HG03095 (cell line): ENCODE data around the gene IRGC.

Source experiments
- ATAC-seq: cut with Tn5 transposase; IDR thresholded peaks from one replicate; pipeline ENCODE4 v1.9.1; 2021; ENCODE audit warnings: moderate library complexity; ENCODE audit not compliant: unreplicated experiment

Gene IRGC

DNA sequence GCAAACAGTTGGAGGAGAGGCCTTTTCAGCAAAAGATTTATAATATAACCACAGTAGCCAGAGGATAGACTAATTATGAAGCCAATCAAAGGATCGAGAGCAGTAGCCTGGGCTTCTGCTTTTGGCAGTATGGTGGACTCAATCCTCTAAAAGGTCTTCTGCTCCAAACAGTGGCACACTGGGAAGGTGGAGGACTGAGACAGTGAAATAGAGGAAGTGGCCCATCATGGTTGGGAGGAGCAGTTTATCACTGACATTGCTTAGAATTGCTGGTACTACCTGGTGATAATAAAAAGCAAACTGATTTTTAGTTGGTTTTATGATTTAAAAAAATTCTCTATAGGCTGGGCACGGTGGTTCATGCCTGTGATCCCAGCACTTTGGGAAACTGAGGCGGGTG lies 25.0 kb upstream of the IRGC start:
- no peak for ATAC-seq

DNA sequence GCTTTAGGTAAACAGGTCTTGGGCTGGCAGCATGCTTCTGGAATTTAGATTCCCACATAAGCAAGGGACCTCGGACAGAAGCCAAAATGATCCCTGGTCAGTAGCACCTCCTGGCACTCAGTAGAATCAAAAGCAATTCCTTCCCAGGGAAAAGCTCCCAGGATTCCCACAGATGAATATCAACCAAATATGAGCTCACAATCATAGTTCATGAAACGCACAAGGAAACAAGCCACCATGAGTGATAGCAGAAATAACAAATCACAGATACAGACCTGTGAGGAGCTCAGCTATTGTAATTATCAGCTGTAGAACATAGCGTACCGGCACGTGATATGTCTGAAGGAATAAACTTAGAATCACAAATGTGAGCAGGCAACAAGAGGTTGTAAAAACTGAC lies 24.1 kb upstream of the IRGC start:
- ATAC-seq = no peak

DNA sequence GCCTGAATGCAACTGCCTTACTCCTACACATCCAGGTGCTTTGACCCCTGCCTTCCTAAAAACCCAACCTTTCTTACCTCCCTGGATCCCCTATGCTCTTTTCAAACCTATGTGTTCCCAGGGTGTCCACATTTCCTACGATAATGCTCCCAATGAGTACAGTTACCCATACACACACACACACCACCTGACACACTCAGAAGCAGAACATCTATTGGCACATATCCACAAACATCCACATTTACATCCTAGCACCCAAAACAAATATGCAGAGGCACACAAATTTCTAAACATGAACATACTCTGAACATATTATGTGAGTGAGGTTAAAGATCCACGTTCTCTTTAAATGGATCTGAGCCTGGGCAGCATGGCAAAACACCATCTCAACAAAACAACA lies 23.5 kb upstream of the IRGC start:
- ATAC-seq = no peak

DNA sequence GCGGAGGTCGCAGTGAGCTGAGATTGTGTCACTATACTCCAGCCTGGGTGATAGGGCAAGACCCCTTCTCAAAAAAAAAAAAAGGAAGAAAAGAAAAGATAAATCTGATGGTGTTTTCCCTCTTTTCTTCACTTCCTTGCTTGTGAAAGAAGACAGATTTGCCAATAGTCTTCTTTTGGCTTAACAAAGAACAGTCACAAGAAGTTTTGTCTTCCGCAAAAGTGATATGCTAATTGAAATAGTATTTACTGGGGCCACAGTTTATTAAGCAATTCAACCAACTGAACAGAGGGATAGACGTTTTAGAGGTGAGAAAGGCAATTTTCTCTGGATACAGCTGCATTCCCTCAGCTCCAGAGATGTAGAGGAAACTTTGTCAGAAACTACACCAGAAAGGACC lies 23.0 kb upstream of the IRGC start:
- ATAC-seq = no peak

DNA sequence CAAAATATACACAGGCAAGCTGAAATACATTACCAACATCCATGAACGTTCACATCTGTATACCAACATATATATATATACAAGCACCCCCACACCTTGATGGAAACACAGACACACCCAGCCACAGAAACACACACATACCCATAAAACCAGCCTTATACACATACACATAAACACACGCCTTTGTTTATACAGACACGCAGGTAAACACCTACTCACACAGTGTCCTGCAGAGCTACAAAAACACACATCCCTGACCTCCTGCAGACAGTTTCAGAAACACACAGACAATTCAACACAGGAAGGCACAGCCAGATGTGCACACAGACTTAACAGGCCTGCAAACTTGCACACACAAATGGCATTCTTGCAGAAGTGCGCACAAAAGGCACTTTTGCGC lies 21.3 kb upstream of the IRGC start:
- no peak for ATAC-seq

DNA sequence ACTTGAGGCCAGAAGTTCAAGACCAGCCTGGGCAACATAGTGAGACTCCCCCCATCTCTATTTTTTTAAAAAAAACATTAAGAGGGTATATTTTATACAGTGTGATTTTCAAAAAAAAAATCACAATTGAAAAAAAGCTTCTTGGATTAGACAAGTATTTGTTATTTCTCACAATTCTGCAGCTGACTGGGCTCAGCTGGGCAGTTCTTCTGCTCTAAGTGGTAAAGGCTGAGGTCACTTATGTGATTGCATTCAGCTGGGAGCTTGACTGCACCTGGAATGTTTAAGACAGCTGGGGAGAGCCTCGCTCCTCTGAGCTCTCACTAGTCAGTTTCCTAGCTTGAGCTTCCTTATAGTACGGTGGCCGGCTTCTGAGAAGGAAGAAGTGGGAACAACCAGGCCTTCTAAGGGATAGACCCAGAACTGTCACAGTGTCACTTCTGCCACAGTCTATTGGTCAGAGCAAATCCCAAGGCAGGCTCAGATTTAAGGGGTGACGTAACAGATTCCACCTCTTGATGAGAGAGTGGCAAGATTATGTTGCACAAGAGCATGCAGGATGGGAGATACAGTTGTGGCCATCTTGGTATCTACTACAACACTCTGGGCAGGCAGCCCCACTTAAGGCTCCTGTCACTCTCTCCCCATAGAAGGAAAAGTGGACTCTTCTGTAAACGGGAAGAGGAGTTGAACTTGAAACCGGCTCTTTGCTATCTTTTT lies 19.7 kb upstream of the IRGC start:
- ATAC-seq = no peak

DNA sequence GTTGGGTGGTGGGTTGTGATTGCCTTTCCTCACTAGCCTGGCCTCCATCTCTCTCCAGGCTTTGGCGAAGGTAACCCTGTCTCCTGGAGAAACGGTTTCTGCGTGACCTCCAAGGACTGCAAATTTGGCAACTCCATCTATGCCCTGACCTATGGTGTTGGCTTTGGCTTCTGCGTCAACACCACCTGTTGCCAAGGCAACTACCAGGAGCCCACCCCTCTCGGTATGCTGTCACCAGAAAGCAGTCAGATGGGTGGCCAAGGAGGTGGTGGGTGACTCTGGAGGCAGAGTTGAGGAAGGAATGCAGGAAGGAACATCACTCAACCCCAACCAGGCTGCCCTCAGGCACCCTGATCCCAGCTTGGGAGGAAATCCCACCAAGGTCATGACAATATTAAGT lies 18.6 kb upstream of the IRGC start:
- ATAC-seq = no peak

DNA sequence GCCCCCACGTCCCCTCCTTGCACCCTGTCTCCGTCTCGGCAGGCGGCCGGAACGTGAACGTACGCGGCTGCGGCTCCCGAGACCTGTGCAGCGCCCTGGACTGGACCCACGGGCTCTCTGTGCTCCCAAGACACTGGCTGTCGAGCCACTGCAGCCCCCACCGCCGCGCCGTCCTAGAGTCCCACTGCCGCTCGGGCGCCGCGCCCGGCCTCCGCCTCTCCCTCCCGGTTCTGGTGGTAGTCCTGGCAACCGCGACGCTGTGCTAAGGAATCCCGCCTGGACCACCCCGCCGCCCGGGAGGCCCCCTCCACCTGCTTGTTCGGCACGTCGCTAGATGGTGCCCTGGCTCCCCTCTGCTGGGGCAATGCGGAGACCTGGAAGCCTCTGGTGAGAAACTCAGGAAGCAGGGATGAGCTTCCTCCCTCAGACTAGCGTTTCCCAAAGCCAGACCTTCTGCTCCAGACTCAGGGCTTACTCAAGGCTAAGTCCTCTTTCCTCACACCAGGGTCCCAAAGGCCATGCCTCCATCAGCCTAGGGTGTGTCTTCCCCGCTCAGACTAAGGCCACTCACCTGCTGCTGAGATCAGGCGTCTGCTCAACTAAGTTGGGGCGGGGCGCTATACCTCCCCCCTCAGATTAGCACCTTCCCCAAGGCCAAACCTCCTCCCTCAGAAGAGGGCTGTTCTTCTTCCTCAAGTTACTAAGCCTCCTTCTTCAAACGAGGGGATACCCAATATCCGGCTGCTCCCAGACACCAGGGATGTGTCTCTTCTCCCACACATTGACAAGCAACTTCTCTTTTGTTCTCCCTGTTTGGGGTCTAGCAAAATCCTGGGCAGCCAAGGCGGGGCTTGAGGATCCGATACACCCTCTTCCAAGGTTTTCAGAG lies 16.1 kb upstream of the IRGC start:
- ATAC-seq = no peak

DNA sequence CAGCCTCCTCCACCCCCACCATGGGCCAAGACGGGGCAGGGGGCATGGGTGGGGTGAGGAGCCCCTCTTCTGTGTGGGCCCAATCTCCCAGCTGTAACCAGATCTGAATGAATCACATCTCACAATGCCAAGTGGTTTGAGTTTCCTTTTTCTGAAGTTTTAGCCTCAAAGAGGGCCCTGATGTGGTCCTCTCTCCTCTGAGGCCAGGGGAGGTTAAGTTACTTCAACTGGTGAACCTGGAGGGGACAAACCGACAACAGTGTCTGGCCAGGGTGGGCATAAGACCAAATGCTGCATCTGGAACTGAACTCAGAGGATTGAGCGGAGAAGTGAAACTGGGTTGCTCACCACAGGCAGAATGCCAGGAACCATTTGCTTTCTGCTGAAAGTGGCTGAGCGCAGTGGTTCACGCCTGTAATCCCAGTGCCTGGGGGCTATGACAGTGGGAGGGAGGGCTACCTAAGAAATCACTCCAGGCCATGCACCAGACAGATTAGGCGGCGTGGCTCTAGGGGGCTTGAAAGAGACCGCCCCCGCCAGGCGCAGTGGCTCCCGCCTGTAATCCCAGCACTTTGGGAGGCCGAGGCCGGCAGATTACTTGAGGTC lies 15.4 kb upstream of the IRGC start:
- no peak for ATAC-seq

DNA sequence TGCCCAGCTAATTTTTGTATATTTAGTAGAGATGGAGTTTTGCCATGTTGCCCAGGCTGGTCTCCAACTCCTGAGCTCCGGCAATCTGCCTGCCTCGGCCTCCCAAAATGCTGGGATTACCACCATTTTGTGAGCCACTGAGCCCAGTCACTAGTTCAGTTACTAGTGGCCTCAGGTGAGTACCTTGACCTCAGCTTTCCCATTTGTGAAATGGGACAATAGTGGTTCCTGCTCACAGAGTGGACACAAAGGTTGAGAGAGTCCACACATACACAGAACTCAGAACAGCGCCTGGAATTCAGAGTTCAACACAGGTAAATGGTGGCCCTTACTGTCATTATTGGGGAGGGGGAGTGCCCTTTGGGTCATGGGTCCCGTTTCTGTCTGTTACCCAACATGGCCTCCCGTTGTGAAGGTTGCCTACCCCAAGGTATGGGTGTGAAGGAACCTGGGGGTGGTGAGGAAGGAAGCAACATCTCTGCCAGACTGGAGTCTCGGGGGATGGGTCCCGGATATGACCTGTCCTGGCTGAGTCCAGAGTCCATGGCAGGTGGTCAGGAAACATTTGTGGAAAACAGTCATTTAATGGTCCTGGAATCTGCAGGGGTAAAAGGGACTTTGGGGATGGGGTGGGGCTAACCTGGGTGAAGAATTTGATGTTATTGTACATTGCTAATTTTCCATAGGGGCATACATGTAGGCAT lies 11.7 kb upstream of the IRGC start:
- ATAC-seq = no peak

DNA sequence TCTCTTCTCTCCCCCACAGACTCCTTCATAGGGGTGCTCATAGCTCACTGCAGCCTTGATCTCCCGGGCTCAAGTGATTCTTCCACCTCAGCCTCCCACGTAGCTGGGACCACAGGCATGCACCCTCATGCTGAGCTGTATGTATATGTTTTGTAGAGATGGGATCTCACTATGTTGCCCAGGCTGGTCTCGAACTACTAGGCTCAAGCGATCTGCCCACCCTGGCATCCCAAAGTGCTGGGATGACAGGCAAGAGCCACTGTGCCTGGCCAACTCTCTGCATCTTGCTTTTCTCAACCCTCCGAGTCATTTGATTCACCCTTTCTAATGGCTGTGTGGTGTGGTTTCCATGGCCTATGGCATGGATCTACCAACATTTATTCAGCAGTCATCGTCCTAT lies 10.1 kb upstream of the IRGC start:
- no peak for ATAC-seq

DNA sequence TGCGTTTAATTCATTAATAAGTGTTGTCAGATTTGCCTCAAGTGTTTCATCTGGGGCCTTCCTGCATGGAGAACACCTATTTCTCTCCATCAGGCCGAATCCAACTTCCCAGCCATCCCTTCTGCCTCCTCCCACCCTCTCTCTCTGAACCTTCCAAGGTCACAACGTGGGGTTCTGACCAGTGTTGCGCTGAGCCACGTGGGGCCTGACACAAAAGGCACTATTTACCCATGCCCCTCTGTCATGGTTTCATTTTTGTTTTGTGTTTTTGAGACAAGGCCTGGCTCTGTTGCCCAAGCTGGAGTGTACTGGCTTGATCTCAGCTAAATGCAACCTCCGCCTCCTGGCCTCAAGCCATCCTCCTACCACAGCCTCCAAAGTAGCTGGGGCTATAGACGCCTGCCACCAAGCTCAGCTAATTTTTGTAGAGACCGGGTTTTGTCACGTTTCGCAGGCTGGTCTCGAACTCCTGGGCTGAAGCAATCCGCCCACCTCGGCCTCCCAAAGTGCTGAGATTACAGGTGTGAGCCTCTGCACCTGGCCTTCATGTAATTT lies 8.6 kb upstream of the IRGC start:
- ATAC-seq = no peak

DNA sequence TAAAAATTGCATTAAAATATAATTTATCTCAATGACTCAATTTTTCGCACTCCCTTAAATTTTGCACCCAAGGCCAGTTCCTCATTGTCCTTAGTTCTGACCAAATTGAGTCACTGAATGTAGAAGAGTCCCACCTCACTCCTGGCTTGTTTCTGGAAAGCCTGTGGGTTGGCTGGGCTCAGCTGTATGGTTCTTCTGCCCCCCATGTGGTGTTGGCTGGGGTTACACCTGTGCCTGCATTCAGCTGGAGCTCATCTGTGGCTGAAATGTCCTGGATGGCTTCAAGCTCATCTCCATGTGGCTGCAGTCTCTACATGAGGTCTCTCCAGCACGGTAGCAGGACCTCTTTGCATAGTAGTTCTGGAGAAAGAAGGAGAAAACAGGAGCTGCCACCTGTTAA lies 7.2 kb upstream of the IRGC start:
- ATAC-seq = no peak

DNA sequence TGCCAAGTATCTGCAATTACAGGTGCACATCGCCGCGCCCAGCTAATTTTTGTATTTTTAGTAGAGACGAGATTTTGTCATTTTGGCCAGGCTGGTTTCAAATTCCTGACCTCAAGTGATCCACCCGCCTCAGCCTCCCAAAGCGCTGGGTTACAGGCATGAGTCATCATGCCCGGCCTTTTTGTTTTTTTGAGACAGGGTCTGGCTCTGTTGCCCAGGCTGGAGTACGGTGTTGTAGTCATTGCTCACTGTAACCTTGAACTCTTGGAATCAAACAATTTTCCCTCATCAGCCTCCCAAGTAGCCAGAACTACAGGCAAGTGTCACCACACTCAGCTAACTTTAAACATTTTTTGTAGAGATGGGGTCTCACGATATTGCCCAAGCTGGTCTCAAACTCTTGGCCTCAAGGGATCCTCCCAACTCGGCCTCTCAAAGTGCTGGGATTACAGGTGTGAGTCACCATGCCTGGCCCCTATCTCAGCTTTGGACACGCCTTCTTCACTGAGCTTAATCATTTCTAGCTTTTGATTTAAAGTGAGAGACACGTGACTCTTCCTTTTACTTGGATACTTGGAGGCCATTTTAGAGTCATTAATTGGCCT lies 4.0 kb upstream of the IRGC start:
- no peak for ATAC-seq

DNA sequence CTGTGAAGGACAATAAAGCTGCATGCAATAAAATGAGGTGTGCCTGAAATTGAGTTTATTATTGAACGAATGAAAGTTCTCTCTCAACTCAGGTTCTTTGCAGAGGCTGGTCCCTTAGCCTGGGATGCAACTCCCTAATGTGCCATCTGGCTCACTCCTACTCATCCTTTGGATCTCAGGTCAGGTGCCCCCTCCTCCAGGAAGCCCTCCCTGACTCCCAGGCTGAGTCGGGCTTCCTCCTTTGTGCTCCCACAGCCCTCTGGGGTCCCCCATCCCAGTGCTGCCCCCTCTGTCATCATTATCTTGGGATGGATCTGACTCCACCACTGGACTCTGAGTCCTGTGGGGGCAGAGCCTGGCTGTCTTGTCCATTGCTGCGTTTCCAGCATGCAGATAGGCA lies 2.7 kb upstream of the IRGC start:
- ATAC-seq = no peak

DNA sequence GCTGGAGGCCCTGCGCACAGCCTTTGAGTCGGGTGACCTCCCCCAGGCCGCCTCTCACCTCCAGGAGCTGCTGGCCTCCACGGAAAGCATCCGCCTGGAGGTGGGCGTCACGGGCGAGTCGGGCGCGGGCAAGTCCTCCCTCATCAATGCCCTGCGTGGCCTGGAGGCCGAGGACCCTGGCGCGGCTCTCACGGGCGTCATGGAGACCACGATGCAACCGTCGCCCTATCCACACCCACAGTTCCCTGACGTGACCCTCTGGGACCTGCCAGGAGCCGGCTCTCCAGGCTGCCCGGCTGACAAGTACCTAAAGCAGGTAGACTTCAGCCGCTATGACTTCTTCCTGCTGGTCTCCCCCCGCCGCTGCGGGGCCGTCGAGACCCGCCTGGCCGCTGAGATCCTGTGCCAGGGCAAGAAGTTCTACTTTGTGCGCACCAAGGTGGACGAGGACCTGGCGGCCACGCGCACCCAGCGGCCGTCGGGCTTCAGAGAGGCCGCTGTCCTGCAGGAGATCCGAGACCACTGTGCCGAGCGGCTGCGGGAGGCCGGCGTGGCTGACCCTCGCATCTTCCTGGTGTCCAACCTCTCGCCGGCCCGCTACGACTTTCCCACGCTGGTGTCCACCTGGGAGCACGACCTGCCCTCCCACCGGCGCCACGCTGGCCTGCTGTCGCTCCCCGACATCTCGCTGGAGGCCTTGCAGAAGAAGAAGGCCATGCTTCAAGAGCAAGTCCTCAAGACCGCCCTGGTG lies 2.9 kb downstream of the IRGC start:
- ATAC-seq = no peak

DNA sequence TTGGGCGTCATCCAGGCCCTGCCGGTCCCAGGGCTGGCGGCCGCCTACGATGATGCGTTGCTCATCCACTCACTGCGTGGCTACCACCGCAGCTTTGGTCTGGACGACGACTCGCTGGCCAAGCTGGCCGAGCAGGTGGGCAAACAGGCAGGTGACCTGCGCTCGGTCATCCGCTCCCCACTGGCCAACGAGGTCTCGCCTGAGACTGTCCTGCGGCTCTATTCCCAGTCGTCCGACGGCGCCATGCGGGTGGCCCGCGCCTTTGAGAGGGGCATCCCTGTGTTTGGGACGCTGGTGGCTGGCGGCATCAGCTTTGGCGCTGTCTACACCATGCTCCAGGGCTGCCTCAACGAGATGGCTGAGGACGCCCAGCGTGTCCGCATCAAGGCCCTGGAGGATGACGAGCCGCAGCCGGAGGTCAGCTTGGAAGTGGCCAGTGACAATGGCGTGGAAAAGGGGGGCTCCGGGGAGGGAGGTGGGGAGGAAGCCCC lies 3.5 kb downstream of the IRGC start:
- no peak for ATAC-seq

DNA sequence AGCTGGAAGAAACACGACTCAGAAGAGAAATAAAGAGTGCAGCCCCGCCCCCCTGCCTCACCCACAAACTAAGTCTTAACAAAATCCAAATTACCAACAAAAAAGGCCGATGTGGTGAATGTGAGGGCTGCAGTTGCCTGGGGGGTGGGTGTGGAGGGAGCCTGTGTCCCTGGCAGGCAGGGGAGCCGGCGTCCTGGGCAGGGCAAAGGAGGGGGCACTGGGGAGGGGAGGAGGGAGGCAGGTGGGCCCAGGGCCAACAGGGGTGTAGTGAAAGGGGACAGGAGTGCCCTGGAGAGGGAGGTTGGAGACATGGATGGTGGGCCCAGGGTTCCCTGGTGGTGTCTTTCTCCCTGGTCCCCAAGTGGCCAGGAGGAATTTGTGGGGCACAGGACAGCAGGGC lies 4.0 kb downstream of the IRGC start:
- ATAC-seq = no peak

DNA sequence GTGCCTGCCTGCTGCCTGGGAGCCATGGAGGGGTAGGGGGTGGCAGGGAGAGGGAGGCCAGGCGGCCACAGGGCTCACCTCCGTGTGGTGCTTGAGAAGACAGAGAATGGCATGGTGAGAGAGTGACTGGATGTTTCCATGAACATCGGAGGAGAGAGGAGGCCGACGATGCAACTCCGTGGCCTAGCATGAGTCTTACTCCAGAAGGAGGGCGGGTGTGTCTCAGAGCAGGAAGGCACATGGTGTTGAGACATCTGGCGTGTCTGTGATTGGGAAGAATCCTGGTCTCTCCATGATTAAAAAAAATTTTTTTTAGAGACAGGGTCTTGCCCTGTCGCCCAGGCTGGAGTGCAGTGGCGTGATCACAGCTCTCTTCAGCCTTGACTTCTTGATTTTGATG lies 5.1 kb downstream of the IRGC start:
- ATAC-seq = no peak

DNA sequence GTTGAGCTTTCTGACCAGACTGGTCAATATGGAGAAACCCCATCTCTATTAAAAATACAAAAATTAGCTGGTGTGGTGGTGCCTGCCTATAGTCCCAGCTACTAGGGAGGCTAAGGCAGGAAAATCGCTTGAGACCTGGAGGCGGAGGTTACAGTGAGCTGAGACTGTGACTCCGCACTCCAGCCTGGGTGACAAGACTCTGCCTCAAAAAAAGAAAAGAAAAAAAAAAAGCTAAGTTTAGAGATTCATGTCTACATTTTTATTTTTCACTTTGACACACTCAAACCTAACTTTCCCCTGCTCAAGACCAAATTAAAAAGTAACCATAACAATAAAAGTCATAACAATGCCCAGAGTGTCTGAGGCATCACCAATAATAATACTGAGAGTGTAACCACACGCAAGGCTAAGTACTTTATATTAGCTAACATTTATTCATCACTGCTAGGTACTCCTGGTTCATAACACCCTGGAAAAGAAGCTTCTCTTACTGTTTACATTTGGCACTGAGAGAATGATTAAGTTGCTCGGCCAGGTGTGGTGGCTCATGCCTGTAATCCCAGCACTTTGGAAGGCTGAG lies 5.7 kb downstream of the IRGC start:
- ATAC-seq = no peak
